SH-SY5Y (cell line): Measurements from ENCODE around the gene CNMD.

ENCODE experiments used
- GATA2 ChIP-seq: IDR thresholded peaks from 2 replicates; pipeline ENCODE4 v1.6.1; 2011; ENCODE audit warnings: mild to moderate bottlenecking, low read depth, low read length
- GATA3 ChIP-seq: IDR thresholded peaks from 2 replicates; pipeline ENCODE4 v1.6.1; 2011; ENCODE audit warnings: low read depth, mild to moderate bottlenecking, low read length, moderate library complexity

GRCh38 chr13:52734075-52734623, 5.5 kb downstream of the CNMD start:
- TF ChIP-seq GATA2 = no peak
- no peak for TF ChIP-seq GATA3
